ENCODE results near the gene MAGEA2B. TPM values are rescaled to one million over a fixed set of nuclear protein-coding genes. Genes with fewer than 3 reads are reported as not detected.
"Not testable (repeated sequence)": the region's sequence is repeated elsewhere in the genome, so short reads cannot be mapped to it uniquely, and the experiment has no call there.

The MAGEA2B gene
- total RNA-seq, 2 donors from 2014 or later = not detected

DNA sequence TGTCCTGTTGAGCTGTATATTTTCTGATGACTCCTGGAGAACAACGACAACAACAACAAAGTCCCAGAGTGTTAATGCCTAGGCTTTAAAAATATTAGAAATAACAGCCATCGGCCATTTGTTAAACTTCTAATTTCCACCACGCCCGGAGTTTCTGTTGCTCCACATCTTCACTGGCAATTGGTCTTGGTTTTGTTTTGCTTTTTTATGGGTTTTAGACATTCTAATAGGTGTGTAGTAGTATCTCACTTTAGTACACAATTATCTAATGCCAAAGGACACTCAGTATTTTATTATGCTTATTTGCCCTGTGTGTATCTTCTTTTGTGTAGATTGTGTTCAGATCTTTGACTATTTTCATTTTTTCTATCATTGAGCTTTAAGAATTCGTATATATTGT lies 24.1 kb downstream of the MAGEA2B start:
- Histone ChIP-seq H3K27me3 (no peaks in the 10 kb centered on the region), H3K27ac (no peak overlapping the region), H3K4me1 (no peaks in the 10 kb centered on the region), H3K9me3 (no peaks in the 10 kb centered on the region), H3K36me3 (no peaks in the 10 kb centered on the region), H3K4me3 (no peak overlapping the region)
- no peak for TF ChIP-seq CTCF (IDR thresholded peaks at IDR 0.05)
- no peak for DNase-seq (ENCODE audit: low spot score)

GRCh38 chrX:152753686-152754650 lies 39.5 kb downstream of the MAGEA2B start, which contains the start of gene MAGEA2:
Gene MAGEA2 (minus strand): TSS chrX:152753842. CDS start chrX:152751363, 2,479 bp downstream.
- not testable (repeated sequence) for H3K27me3 ChIP-seq; H3K4me1 ChIP-seq; DNase-seq (ENCODE audit: low spot score); H3K4me3 ChIP-seq; H3K36me3 ChIP-seq; H3K9me3 ChIP-seq; H3K27ac ChIP-seq

GRCh38 chrX:152754871-152755270 lies 40.4 kb downstream of the MAGEA2B start:
- not testable (repeated sequence) for H3K27ac ChIP-seq; H3K4me1 ChIP-seq; H3K36me3 ChIP-seq; H3K4me3 ChIP-seq; H3K27me3 ChIP-seq; H3K9me3 ChIP-seq; DNase-seq (ENCODE audit: low spot score)

GRCh38 chrX:152758918-152759317 lies 44.5 kb downstream of the MAGEA2B start, which contains the start of gene CSAG3:
Gene CSAG3 (plus strand): TSS chrX:152759218.
- H3K4me1 ChIP-seq; H3K36me3 ChIP-seq; H3K27ac ChIP-seq; H3K4me3 ChIP-seq; DNase-seq (ENCODE audit: low spot score); H3K9me3 ChIP-seq; H3K27me3 ChIP-seq: not testable (repeated sequence)

GRCh38 chrX:152759544-152759943 lies 45.1 kb downstream of the MAGEA2B start:
- DNase-seq (ENCODE audit: low spot score) = peak; percentile 36
- not testable (repeated sequence) for H3K4me3 ChIP-seq, H3K27ac ChIP-seq, H3K9me3 ChIP-seq, H3K36me3 ChIP-seq, H3K27me3 ChIP-seq, H3K4me1 ChIP-seq

GRCh38 chrX:152761582-152761981 lies 47.2 kb downstream of the MAGEA2B start:
- H3K27ac ChIP-seq; H3K27me3 ChIP-seq; H3K4me1 ChIP-seq; H3K9me3 ChIP-seq; DNase-seq (ENCODE audit: low spot score); H3K36me3 ChIP-seq; H3K4me3 ChIP-seq: not testable (repeated sequence)

DNA sequence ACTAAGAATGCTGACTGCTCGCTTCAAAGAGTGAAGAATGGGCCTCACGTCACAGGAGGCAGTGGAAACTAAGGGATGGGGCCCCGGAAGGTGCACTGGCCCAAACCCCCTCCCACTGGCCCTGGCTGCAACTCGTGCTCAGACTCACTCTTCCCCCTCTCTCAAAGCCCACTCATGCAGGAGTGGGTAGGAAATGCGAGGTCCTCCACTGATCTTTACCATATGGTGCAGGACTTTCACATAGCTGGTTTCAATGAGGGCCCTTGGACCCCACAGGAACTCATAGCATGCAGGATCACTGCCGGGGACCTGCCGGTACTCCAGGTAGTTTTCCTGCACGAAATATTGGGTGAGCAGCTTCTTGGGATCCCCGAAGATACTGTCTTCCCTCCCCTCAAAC lies 52.1 kb downstream of the MAGEA2B start:
- H3K27ac ChIP-seq; H3K9me3 ChIP-seq; H3K27me3 ChIP-seq; DNase-seq (ENCODE audit: low spot score); H3K4me3 ChIP-seq; H3K36me3 ChIP-seq; H3K4me1 ChIP-seq: not testable (repeated sequence)

Other genes starting within 250 kb of the MAGEA2B start
- gene GABRQ, start 76.7 kb upstream of the MAGEA2B start, total RNA-seq = under 1 TPM in 1 of 2 donors, not detected in 1; 0.04 TPM
- gene MAGEA3, start 15.8 kb upstream of the MAGEA2B start, total RNA-seq = not detected
- not detected for gene CSAG2, start 5.4 kb upstream of the MAGEA2B start, total RNA-seq
- gene CSAG1, start 19.1 kb downstream of the MAGEA2B start, total RNA-seq = not detected
- not detected for gene MAGEA12, start 19.1 kb downstream of the MAGEA2B start, total RNA-seq
- not detected for gene MAGEA2, start 39.2 kb downstream of the MAGEA2B start, total RNA-seq
- gene CSAG3, start 44.6 kb downstream of the MAGEA2B start, total RNA-seq = not detected
- not detected for gene MAGEA6, start 55.1 kb downstream of the MAGEA2B start, total RNA-seq
- 10 to 100 TPM; 23.3 to 23.5 TPM for gene CETN2, start 116.1 kb downstream of the MAGEA2B start, total RNA-seq
- gene NSDHL, start 116.4 kb downstream of the MAGEA2B start, total RNA-seq = 10 to 100 TPM; 14.1 to 28.1 TPM
- 1 to 10 TPM; 1.3 to 2.0 TPM for gene ZNF185, start 183.4 kb downstream of the MAGEA2B start, total RNA-seq

Data from right atrium auricular region (tissue), 2 donors.